GM21723 (cell line): ENCODE data around the gene CSF2.

Experiments used
- ATAC-seq: cut with Tn5 transposase; IDR thresholded peaks from one replicate; pipeline ENCODE4 v1.9.1; 2021; ENCODE audit warnings: mild to moderate bottlenecking, moderate library complexity; ENCODE audit not compliant: unreplicated experiment

Gene CSF2

DNA sequence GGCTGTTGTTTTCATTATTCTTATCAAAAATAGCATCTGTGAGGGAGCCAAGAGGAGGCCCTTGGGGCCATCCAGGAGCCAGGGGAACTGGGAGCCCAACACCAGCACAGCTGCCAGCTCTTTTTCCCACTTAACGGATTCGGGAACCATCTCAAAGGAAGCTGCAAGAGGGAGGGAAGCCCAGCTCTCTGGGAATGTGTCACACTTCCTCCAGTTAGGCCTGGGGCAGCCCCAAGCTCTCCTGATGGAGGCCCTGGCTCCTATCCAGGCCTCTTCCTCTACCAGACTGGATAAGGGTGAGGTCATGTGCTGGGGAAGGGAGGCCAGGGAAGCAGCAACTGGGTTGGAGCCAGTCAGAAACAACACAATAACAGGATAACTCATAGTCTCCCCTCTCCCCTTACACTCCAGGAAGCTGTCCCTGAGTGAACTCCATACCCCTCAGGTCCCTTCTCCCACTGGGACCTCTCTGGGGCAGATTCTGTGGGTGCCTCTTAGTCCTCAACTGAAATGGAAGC, 12.7 kb downstream of the CSF2 start:
- no peak for ATAC-seq

DNA sequence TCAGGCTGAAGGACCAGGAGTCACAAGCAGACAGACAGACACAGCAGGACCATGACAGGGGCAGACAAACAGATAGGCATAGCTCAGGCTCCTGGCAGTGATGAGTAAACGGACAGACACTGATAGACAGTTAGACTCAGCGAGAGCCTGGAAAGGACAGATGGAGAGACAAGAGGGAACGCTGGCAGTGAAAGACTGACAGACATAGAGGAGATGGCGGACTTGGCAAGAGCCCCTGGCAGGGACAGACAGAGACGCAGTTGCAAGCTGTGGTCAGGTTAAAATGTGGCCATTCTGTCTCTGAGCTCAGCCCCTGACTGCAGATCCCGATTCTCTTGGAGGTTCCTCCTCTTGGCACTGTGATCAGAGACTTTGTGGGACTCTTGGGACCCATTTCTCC, 13.6 kb downstream of the CSF2 start:
- no peak for ATAC-seq

DNA sequence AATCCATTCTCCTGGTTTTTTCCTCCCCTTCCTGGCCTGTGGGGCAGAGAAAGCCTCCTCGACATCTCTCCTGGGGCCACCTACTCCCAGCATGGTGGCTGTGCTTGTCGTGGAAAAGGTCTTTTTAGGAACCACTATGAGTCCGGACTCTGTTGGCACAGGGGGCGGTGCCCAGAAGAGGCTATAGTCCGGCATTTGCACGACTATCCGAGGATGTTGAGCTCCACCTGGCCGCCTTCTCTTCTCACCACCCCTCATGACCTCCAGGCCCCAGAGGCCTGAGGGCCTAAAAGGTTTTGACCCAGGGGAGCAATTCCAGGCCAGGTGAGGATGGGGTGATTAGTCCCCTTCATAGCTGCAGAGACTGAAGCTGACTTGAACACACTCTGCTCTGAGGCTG, 14.1 kb downstream of the CSF2 start:
- no peak for ATAC-seq

DNA sequence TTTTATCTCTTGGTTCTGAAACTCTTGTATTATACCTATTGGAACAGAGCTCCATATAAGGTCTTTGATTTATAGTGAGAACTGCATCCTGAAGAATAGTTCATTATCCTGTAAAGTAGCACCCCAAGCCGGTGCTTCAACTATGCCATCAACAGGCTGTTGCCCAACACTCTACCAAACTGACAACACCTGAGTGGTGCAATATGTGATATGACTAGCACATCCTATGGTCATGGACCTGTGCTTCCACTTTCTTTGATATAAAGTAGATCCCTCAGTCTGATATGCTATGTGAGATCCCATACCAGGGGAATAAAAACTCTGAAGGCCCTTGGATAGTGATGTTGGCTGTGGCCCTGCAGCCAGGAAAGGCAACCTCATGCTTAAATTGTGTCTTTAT, 15.8 kb downstream of the CSF2 start:
- no peak for ATAC-seq

DNA sequence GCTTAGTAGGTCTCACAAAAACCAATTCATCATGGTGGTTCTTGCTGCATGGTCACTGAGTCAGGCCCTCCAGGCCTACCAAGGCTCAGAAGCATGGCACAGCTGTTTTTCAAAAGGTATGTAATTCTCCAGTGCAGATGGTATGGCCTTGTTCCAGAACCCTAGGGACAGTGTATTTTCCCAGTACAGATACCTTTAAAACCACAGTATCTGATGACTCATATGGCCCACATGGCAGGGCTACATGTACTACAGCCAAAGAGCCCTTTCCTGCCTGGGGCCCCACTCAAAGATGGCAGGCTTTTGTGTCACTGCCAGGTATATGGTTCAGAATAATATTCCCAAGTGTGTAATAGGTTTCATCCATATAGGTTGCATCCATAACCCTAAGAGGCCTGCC, 16.5 kb downstream of the CSF2 start:
- no peak for ATAC-seq

DNA sequence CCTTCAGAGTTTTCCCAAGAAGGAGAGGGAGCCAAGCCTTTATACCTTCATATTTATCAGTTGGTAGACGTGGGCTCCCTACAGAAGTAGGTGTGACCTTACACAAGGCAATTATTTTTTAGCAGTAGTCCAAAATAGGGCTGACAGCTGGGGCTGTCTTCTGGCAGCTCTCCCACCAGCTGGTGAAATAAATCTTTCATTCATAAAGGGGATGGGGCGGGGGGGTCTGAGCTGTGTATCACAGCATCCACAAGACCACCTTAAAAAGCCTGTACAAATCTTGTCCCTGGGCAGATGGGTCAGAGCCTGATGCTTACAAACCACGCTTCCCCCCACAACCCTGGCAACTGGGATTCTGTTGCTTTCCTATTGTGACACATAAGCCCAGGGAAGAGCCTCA, 19.7 kb downstream of the CSF2 start:
- ATAC-seq: no peak

DNA sequence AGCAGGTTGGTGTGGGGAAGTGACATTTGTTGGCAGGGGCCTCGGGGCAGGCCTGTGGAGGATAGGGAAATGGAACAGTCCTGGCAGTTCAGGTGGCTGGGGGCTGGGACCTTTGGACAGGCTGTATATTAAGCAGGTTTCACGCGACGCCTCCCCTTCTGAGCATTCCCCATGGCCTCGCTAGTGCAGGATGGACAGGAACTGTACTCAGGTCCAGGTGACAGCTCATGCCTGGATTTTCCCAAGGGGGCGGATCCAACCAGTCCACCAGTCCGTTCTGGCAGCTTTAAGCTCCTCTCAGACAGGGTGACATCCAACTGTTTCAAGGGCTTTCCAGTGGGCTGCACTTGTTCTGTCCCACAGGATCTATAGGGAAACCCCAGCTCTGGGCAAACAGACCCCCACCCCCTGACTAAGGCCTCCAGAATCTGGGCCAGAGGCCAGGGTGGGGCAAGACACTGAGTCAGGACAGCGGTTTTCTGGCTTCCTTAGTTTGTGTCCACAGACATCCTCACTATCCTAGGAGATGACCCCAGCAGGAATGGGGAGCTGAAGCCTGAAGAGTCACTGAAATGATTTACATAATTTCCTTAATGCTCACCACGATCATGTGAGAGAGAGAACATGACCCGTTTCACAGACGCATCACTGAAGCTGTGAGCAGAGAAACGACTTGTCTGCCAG, 20.9 kb downstream of the CSF2 start:
- ATAC-seq: no peak

DNA sequence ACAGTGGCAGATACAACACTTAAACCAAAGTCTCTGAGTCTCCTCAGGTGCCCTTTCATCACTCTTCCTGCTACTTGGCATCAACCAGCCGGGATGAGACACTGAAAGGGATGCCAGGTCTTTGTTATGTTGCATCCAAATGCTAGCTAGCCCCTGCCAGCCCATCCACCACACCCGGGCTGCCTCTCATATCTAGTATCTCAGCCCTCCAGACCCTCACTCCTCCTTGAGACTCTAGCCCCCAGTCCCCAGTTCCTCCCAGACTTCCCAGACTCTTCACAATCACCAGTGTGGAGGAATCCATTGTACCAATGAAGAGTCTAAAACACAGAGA, 21.5 kb downstream of the CSF2 start:
- no peak for ATAC-seq

DNA sequence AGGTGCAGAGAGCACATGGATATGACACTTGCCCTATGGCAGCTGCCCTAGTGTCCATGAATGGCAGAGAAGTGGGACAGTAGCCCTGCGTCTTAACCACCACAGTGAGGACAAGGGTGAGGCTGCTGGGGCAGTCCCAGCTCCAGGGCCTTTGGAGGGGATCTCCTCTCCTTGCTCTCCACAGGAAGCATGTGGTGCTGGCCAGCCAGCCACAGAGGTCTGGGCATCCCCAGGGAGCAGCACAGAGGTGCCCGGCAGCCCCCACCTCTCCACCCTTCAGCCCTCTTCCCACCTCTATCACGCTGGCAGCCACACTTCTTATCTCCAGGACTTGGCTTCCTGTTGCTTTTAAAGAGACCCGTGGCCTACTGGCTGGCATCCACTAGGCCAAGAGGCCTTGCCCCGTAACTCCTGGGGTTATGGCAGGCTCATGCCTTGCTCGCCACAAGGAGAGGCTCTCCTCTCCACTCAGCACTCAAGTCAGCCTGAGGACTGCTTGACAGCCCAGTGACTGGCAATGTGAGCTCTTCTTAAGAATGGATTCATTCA, 21.9 kb downstream of the CSF2 start:
- ATAC-seq: no peak

DNA sequence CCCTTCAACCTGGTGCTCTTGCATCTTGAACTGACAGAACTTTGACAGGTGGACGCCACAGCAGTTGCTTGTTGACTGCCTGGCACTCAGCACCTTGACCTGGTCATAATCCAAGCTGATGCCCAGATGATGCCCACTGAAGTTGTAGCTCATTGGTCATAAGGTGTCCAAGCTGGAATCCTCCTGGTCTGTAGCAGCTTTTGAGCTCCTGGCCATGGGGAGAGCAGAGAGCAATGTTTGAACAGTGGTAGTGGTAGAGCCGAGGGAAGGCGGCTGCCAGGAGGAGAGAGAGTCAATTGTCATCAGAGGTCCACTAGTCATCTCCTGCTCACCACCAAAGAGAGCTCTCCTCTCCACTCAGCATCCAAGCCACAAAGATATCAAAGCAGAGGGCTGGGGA, 23.3 kb downstream of the CSF2 start:
- no peak for ATAC-seq

DNA sequence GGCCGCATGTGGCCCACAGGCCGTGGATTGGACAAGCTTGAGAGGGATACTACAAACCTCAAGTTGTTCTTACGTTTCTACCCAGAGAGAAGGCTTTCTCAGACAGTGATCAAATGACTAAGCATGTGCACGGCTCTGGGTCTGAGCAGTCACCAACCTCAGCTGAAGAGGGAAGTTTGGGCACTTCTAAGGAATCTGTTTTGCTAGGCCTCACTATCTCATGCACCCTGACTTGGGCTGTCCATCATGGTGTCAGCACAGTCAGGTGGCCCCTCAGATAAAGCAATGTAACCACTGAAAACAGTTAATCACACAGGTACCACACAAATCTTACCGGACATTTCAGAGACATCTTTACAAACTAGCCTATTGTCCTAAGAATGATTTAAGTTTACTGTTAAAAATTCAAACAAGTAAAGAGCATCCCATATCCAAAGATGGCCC, 24.6 kb downstream of the CSF2 start:
- peak; percentile 30 for ATAC-seq

DNA sequence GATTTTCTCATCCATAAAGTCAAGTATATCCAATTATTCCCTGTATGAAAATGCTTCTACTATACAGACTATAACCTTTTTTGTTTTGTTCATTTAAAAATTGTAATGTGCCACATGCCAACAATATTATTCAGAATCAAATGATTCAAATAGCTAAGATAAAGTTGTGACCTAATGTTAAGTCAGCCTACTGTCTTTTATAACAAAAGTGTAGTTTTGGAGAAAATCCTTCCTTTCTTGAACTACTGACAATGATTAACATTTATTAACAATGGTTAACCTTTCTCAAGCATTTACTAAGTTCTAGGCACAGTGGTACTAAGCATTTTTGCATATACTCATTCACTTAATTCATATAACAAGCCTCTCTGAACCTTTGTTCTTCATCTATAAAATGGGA, 25.0 kb downstream of the CSF2 start:
- ATAC-seq: no peak

DNA sequence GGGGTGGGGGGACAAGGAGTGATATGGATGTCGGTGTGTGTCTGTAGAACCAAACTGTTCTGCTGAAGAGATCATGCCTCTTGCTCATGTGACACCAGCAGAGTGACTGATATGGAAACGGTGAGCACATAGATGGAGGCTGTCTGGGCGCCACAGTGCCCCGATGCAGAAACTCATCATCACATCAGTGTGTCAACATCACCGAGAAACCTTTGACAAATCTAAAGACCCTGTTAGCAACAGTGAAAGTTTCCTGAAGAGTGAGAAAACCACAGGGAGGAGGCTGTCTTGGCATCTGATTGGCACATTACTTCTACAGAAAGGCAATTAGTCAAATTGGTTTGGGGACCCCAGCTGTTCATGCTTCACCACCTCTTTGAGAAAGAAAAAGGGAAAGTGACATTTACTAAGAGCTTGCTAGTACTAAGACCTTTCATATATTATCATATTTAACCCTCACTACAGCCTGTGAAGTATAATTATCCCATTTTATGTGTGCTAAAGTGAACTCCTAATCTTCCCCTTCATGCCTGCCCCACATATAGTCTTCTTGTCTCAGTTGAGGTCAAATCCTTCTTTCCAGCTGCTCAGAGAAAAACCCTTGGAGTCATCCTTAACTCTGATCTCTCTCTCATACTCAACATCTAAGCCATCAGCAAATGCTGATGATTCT, 25.6 kb downstream of the CSF2 start:
- ATAC-seq: peak; percentile 30

DNA sequence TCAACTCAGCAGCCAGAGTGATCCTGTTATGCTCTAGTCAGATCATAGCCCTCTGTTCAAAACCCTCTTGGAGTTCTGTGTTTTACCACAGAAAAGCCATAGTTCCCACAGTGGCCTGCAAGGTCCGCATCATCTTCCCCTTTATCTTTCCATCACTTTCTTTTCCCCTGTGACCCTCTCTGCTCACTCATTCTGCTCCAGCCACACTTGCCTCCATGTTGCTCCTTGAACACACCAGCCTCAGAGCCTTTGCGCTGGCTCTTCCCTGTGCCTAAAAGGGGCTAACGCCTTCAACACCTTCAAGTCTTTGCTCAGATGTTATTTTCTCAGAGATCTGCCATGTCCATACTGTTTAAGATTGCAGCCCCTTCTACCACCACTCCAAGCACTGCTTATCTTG, 26.3 kb downstream of the CSF2 start:
- no peak for ATAC-seq

DNA sequence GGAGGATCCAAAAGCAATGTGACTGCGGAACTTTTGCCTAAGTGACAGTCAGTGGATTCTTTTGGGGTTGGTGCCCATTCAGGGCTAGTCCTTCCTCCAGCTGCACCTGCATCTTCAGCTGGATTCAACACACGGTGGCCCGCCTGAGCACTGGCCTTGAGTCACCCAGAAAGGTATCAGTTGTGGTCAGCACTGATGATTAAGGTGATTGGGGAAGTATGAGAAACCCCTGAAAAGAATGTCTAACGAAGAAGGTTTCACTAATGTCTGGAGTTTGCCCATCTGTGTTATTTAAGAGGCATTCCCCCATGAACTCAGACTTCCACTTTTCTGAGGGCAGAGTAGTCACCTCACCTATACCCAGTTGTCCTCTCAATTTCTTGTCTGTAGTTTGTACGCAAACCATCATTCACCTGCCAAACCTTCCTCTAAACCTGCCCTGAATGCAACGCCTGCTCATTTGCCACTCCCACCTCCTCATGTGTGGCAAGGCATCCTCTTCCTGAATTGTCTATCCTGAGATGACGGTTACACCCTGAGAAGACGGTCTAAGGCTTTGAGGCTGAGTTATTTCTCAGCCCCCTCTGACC, 27.2 kb downstream of the CSF2 start:
- ATAC-seq: peak; percentile 30

DNA sequence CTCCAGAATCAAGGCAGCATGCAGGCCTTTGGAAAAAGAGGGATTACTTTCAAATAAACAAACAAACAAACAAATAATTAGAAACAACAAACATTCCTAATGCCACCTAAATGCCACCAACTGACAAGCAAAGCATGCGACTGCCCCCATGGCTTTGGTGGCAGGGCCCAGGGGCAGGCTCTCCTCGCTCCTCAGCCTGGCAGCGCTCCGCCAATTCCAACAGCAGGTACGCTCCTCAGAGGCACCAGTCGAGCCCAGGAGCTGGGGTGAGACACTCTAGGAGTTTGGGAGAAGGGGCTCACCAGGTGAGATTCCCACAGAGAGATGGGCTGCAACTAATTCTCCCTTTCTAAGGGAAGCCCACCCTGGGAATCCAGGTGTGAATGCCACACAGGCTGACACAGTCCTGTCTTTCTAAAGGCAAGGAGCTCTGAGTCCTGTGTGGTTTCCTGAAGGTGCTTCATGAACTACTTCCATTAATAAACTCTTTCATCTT, 27.8 kb downstream of the CSF2 start:
- ATAC-seq: no peak

DNA sequence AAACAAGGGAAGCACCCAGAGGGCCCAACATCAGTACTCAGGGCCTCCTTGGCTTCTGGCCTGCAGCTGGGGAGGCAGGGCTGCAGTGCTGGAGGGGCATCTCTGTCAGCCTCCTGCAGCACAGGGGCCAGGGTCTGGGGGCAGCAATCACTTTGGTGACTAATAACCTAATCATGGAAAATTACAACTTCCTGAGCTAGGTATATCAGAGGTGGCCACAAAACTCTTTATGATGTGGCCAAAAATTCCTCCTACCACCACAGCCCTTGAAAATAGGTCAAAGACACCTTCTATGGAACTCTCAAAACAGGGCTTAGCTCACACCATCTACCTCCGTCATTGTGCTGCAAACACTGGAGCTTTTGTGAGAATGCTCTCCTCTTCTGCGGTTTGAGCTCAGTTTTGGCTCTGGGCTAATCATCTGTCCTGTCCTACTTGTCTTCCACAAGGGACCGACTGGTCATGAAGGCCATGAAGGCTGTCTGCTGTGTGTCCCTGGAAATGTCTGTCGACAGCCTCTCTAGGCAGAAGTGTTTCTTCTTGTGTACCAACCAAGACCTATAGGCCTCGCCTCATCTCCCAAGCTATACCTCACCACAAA, 28.6 kb downstream of the CSF2 start:
- ATAC-seq: no peak

DNA sequence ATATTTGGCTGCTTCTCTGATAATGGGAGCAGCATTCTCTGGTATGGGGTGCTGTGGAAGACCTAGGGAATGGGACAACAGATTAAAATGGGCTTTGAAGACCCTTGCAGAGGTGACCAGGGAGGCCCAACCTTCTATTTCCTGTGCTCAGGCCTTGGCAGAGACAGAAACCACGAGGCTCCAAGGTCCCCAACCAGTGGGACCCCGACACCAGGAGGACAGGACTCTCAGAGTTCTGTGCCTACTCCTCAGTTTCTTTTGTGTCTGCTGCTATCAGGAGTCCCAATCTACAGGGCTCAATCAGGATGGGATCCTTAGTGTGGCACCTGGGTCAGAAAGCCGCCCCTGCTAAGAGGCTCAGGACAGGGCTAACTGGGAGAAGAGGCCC, 29.3 kb downstream of the CSF2 start:
- ATAC-seq: no peak

DNA sequence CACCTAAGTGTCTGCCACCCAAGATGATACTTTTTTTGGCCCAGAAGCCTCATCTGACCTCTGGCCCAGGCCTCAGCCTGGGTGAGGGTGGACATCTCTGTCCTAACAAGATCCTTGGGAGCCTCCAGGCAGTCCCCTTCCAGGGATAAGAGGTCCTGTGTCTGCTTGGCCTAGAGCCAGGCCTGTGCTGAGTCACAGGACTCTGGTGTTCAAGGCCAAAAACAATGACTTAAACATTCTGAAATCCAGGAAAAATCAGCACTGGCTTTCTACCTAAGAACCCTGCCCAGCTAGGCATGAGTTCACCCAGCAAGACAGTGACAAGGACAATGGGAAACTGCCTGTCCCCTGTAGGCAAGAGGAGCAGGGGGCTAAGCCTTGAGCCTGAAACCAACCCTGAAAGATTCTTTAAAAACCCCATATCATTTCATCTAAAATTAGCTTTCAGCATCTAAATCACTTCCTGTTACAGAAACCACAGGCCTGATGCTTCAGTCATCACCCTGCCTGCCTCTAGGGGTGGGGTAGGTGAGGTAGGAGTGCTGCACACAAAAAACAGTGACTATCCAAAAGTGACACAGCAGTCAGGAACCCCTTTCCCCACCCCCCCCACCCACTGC, 29.9 kb downstream of the CSF2 start:
- ATAC-seq: peak; percentile 77

DNA sequence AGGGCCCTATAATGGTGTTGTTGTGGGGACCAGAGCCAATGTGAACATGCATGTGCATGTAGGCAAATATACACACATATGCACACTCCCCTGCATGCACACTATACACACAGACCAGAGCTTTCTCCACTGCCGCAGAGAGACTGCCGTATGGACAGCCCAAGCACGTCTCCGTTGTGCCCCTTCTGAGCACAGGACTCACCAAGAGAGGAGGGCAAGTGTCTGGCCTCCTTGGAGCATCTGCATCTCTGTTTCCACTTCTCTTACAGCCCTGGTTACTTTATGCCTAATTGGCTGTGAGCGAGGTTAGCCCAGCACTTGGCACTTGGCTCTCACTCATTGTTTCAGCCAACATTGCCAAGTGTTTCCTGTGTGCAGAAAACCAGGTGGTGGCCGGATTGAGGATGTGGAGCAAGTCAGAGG, 30.4 kb downstream of the CSF2 start:
- ATAC-seq: peak; percentile 17

DNA sequence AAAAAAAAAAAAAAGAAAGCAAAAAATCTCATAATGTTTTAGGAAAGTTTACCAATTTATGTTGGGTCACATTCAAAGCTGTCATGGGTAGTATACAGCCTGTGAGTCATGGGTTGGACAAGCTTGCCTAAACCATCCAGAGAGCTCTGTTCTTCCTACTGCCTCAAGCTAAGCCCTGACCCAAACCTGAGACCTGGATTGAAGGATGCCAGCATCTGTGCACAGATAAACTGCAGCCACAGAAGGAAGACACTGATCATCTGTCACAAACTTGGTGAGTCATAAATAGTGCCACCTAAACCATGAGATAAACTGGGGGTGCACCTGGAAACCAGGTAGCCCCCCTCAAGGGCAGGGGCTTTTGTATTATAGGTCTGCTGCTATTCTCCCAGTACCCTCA, 31.0 kb downstream of the CSF2 start:
- ATAC-seq: no peak
